Natural killer cell treated with Interleukin-12 subunit alpha and Interleukin-12 subunit beta and Interleukin-15 and Interleukin-18, amount 100 ng/mL, for 72 hours (primary cell): Measurements from ENCODE around the gene NIPAL4. TPM values are rescaled to one million over a fixed set of nuclear protein-coding genes. Genes with fewer than 3 reads are reported as not detected.
A peak's percentile ranks its signal among the peaks of the same experiment; 100 is the strongest.
"Not testable (repeated sequence)": the region's sequence is repeated elsewhere in the genome, so short reads cannot be mapped to it uniquely, and the experiment has no call there.

Experiments
- ATAC-seq, 2 donors: fragments of 150-1000 bp; cut with Tn5 transposase in 1 of 2; sonication (Bioruptor Pico), chemical (Tn5 transposase) in 1 of 2; 2 replicates each; pipeline ENCODE4 v1.10.0; 2021
- DNase-seq: peaks from one replicate; pipeline ENCODE4 v3.0.0; 2022; ENCODE audit warnings: low spot score
- H3K27ac Mint-ChIP-seq, 2 donors: 1 replicate in 1 of 2; 2 replicates in 1 of 2; pipeline ENCODE4 v1.8.0; 2022; ENCODE audit warnings: mixed read lengths in 2 of 2, mild to moderate bottlenecking in 1 of 2, moderate library complexity in 1 of 2
- H3K27me3 Mint-ChIP-seq, 2 donors: 1 replicate in 1 of 2; 2 replicates in 1 of 2; pipeline ENCODE4 v1.8.0; 2022; ENCODE audit warnings: mixed read lengths in 2 of 2
- H3K36me3 Mint-ChIP-seq: one replicate; pipeline ENCODE4 v1.8.0; 2022; ENCODE audit warnings: mixed read lengths
- H3K4me1 Mint-ChIP-seq, 2 donors: 1 replicate in 1 of 2; 2 replicates in 1 of 2; pipeline ENCODE4 v1.8.0; 2022; ENCODE audit warnings: low read depth in 2 of 2, mixed read lengths in 2 of 2, mild to moderate bottlenecking in 1 of 2
- H3K4me3 Mint-ChIP-seq: one replicate; pipeline ENCODE4 v1.8.0; 2022; ENCODE audit warnings: mixed read lengths
- H3K9me3 Mint-ChIP-seq: 2 replicates; pipeline ENCODE4 v1.8.0; 2022; ENCODE audit warnings: mixed read lengths
- total RNA-seq, 2 donors: library from RNA; stranded (reverse); gene quantifications; one replicate each; pipeline ENCODE4 v1.2.3, GENCODE V29; 2022

Gene NIPAL4
- 1 to 10 TPM in 1 of 2 donors, under 1 TPM in 1; 0.43 to 1.2 TPM for total RNA-seq

- ATAC-seq (peak; percentile 17 to 37), DNase-seq (peak; percentile 58)
- peaks cover 19 to 20% of the 10 kb centered on the region in 2 donors for H3K27me3 Mint-ChIP-seq
- H3K36me3 Mint-ChIP-seq = no peaks in the 10 kb centered on the region
- H3K9me3 Mint-ChIP-seq = no peaks in the 10 kb centered on the region
- H3K4me3 Mint-ChIP-seq = peak within 1 kb of the TSS; percentile 47
- H3K4me1 Mint-ChIP-seq = peaks cover 21 to 31% of the 10 kb centered on the region in 2 donors
- H3K27ac Mint-ChIP-seq = no peak within 1 kb of the TSS
Measured at GRCh38 chr5:157459715-157460599, at the start of gene NIPAL4. Gene NIPAL4 (plus strand): TSS chr5:157460213. CDS start chr5:157460321, 108 bp downstream.

DNA sequence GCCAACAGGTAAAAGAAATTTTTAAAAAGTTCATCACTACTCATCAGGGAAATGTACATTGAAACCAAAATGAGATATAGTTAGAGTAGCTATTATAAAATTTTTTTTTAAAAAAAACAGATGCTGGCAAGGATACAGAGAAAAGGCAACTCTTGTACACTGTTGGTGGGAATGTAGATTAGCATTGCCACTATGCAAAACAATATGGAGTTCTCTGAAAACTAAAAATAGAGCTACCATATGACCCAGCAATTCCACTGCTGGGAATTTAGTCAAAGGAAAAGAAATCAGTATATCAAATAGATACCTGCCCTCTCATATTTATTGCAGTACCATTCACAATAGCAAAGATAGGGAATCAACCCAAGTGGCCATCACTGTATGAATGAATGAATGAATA lies 44.2 kb upstream of the NIPAL4 start:
- no peak overlapping the region for H3K27ac Mint-ChIP-seq
- no peaks in the 10 kb centered on the region for H3K4me1 Mint-ChIP-seq
- DNase-seq (no peak), ATAC-seq (no peak)
- H3K9me3 Mint-ChIP-seq = peaks cover 2% of the 10 kb centered on the region
- H3K36me3 Mint-ChIP-seq = peaks cover 7% of the 10 kb centered on the region
- H3K27me3 Mint-ChIP-seq = peaks cover 34 to 39% of the 10 kb centered on the region in 2 donors
- no peak overlapping the region for H3K4me3 Mint-ChIP-seq

DNA sequence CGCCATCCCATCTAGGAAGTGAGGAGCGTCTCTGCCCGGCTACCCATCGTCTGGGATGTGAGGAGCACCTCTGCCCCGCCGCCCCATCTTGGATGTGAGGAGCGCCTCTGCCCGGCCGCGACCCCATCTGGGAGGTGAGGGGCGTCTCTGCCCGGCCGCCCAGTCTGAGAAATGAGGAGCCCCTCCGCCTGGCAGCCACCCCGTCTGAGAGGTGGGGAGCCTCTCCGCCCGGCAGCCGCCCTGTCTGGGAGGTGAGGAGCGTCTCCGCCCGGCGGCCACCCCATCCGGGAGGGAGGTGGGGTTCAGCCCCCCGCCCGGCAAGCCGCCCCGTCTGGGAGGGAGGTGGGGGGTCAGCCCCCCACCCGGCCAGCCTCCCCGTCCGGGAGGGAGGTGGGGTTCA lies 40.5 kb upstream of the NIPAL4 start:
- not testable (repeated sequence) for H3K4me1 Mint-ChIP-seq, H3K27ac Mint-ChIP-seq, ATAC-seq, DNase-seq, H3K4me3 Mint-ChIP-seq, H3K9me3 Mint-ChIP-seq, H3K36me3 Mint-ChIP-seq
- peaks cover 11 to 16% of the 10 kb centered on the region in 2 donors for H3K27me3 Mint-ChIP-seq

DNA sequence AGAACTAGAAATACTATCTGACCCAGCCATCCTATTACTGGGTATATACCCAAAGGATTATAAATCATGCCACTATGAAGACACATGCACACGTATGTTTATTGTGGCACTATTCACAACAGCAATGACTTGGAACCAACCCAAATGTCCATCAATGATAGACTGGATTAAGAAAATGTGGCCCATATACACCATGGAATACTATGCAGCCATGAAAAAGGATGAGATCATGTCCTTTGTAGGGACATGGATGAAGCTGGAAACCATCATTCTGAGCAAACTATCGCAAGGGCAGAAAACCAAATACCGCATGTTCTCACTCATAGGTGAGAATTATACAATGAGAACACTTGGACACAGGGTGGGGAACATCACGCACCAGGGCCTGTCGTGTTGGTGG lies 30.1 kb upstream of the NIPAL4 start:
- ATAC-seq, H3K4me3 Mint-ChIP-seq, DNase-seq, H3K27ac Mint-ChIP-seq, H3K4me1 Mint-ChIP-seq, H3K9me3 Mint-ChIP-seq, H3K36me3 Mint-ChIP-seq: not testable (repeated sequence)
- peaks cover 18 to 27% of the 10 kb centered on the region in 2 donors for H3K27me3 Mint-ChIP-seq

- Mint-ChIP-seq H3K4me3 (no peak overlapping the region), H3K27me3 (peaks cover 26 to 32% of the 10 kb centered on the region in 2 donors), H3K27ac (peak overlapping the region in 1 of 2 donors; percentile 34), H3K4me1 (peaks cover 4 to 7% of the 10 kb centered on the region in 2 donors), H3K9me3 (no peaks in the 10 kb centered on the region), H3K36me3 (no peaks in the 10 kb centered on the region)
- ATAC-seq (peak; percentile 75 to 77), DNase-seq (no peak)
Measured at GRCh38 chr5:157431544-157432200, 28.3 kb upstream of the NIPAL4 start.

DNA sequence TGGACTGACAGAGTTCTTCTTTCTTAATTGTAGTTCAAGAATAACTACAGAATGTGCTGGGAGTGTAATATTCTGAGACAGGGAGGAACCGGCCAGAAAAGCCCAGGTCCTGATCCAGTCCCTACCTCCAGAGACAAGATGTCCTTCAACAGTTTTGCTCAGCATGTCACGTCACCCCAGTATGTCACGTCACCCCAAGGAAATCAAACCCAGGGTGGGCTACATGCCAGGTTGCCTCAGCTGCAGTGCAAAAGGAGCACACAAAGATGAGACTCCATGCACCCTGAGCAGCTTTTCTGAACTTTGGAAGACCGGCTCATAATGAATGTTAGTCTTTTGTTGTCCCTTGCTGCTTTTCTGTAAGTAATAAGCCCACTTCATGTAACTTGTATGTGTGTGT lies 25.9 kb upstream of the NIPAL4 start:
- Mint-ChIP-seq H3K4me3 (no peak overlapping the region), H3K27me3 (peaks cover 17 to 19% of the 10 kb centered on the region in 2 donors), H3K9me3 (no peaks in the 10 kb centered on the region), H3K27ac (no peak overlapping the region), H3K36me3 (no peaks in the 10 kb centered on the region), H3K4me1 (peaks cover 4 to 7% of the 10 kb centered on the region in 2 donors)
- DNase-seq (no peak), ATAC-seq (no peak)

DNA sequence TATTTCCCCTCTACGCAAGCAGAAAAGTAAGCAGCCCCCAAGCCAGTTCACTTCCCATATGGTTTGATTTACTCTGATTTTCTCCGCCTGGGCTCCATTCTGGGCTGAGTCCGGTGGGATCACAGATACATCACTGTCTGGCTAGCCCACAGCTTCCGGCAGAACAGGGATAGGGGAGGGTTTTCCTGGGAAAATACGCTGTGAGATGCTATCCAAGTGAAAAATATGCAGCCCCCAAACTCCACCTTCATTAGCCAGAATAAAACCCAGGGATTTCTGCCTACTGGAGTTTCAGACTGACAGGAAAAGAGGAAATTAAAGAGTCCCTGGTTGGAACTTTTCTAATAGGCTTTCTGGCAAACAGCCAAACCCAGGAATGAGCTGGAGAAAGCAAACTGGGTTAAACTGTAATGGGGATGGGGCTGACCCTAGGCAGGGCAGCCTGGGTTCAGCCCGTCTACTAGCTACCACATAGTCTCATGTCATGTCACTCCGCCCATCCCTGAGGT lies 16.9 kb upstream of the NIPAL4 start:
- peaks cover 6 to 17% of the 10 kb centered on the region in 2 donors for H3K27me3 Mint-ChIP-seq
- no peaks in the 10 kb centered on the region for H3K36me3 Mint-ChIP-seq
- H3K27ac Mint-ChIP-seq = no peak overlapping the region
- DNase-seq (no peak), ATAC-seq (no peak)
- no peak overlapping the region for H3K4me3 Mint-ChIP-seq
- no peaks in the 10 kb centered on the region for H3K9me3 Mint-ChIP-seq
- no peaks in the 10 kb centered on the region for H3K4me1 Mint-ChIP-seq

- H3K9me3 Mint-ChIP-seq = no peaks in the 10 kb centered on the region
- no peaks in the 10 kb centered on the region for H3K4me1 Mint-ChIP-seq
- H3K4me3 Mint-ChIP-seq = no peak overlapping the region
- peaks cover 6 to 20% of the 10 kb centered on the region in 2 donors for H3K27me3 Mint-ChIP-seq
- H3K27ac Mint-ChIP-seq = no peak overlapping the region
- no peak for DNase-seq
- ATAC-seq = no peak
- no peaks in the 10 kb centered on the region for H3K36me3 Mint-ChIP-seq
Measured at GRCh38 chr5:157444224-157444623, 15.8 kb upstream of the NIPAL4 start.

DNA sequence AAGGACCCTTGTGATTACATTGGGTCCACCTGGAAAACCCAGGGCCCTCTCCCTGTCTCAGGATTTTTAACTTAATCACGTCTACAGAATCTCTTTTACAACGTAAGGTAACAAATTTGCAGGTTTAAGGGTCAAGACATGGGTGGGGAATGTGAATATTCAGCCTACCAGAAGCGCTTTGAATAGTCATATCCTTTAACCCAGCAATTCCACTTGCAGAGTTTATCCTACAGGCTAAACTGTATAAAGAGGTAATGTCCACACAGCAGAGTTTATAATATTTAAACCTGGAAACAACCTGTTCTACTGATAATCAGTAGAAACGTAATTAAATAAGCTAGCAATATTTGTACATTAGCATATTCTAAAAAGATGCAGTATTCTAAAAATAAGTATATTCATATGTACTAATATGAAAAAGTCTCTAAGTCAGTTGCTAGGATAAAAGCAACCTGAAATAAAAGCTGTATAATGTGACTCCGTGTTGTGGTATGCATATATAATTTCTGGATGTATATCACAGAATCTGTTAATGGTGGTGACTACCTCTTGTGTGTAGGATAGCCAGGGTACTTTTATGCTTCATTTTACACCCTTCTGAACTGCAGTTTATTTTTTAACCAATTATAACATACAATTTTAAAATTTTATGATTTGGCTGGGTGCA lies 14.1 kb upstream of the NIPAL4 start:
- no peak overlapping the region for H3K4me3 Mint-ChIP-seq
- H3K4me1 Mint-ChIP-seq = no peaks in the 10 kb centered on the region
- ATAC-seq = no peak
- no peaks in the 10 kb centered on the region for H3K9me3 Mint-ChIP-seq
- peaks cover 6 to 18% of the 10 kb centered on the region in 2 donors for H3K27me3 Mint-ChIP-seq
- H3K36me3 Mint-ChIP-seq = no peaks in the 10 kb centered on the region
- DNase-seq = no peak
- no peak overlapping the region for H3K27ac Mint-ChIP-seq

- no peak overlapping the region for H3K27ac Mint-ChIP-seq
- peaks cover 6 to 21% of the 10 kb centered on the region in 2 donors for H3K27me3 Mint-ChIP-seq
- ATAC-seq (no peak), DNase-seq (no peak)
- H3K4me3 Mint-ChIP-seq = no peak overlapping the region
- H3K36me3 Mint-ChIP-seq = no peaks in the 10 kb centered on the region
- no peaks in the 10 kb centered on the region for H3K4me1 Mint-ChIP-seq
- H3K9me3 Mint-ChIP-seq = no peaks in the 10 kb centered on the region
Measured at GRCh38 chr5:157446412-157446935, 13.5 kb upstream of the NIPAL4 start.

GRCh38 chr5:157447201-157447637 lies 12.8 kb upstream of the NIPAL4 start:
- Mint-ChIP-seq H3K4me3 (no peak overlapping the region), H3K27me3 (peaks cover 6 to 24% of the 10 kb centered on the region in 2 donors), H3K36me3 (no peaks in the 10 kb centered on the region), H3K9me3 (no peaks in the 10 kb centered on the region), H3K4me1 (no peaks in the 10 kb centered on the region), H3K27ac (no peak overlapping the region)
- ATAC-seq (no peak), DNase-seq (no peak)

GRCh38 chr5:157449011-157449723 lies 10.8 kb upstream of the NIPAL4 start:
- no peak for DNase-seq

DNA sequence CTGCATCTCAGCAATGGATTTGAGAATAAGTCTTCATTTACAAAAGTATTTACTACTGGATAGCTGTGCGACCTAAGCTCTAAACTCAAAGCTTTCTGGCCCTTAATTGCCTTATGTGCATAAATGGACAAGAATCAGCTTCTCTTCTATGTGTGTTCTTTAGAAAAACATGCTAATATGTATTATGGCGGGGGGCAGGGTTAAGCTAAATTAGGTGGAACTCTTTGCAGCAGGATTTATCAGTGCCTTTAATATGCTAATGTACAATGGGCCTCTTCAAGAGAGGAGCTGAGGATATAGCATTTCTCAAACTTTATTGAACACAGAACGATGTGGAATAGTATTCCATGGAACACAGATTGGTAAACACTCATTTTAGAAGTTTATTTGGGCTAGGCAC lies 10.0 kb upstream of the NIPAL4 start:
- peaks cover 6 to 13% of the 10 kb centered on the region in 2 donors for H3K27me3 Mint-ChIP-seq
- no peaks in the 10 kb centered on the region for H3K9me3 Mint-ChIP-seq
- H3K36me3 Mint-ChIP-seq = no peaks in the 10 kb centered on the region
- H3K27ac Mint-ChIP-seq = no peak overlapping the region
- H3K4me1 Mint-ChIP-seq = peaks cover 3 to 4% of the 10 kb centered on the region in 2 donors
- DNase-seq = no peak
- ATAC-seq = no peak
- no peak overlapping the region for H3K4me3 Mint-ChIP-seq

More at GRCh38 chr5:157449011-157449723, 10.8 kb upstream of the NIPAL4 start:
- Mint-ChIP-seq H3K27me3 (peaks cover 6 to 15% of the 10 kb centered on the region in 2 donors), H3K36me3 (no peaks in the 10 kb centered on the region), H3K4me3 (no peak overlapping the region), H3K27ac (no peak overlapping the region), H3K4me1 (no peaks in the 10 kb centered on the region), H3K9me3 (no peaks in the 10 kb centered on the region)
- no peak for ATAC-seq
